Activated CD8-positive, alpha-beta memory T cell treated with anti-CD3 and anti-CD28 coated beads for 4 hours (primary cell): ENCODE measurements around the gene RAB4A.

Experiments used
- DNase-seq, 2 donors: peaks; one replicate each; pipeline ENCODE4 v3.0.0-alpha.2; 2020; ENCODE audit warnings: low read depth in 2 of 2

RAB4A gene

GRCh38 chr1:229270547-229271447 lies at the start of gene RAB4A:
RAB4A (plus strand) TSS chr1:229271111; CDS start chr1:229271340, 229 bp downstream.
- peak; percentile 60 for DNase-seq

GRCh38 chr1:229222081-229222480 lies 48.8 kb upstream of the RAB4A start:
- DNase-seq: no peak

- DNase-seq: no peak
Observed at GRCh38 chr1:229223498-229223897, 47.4 kb upstream of the RAB4A start.

- no peak for DNase-seq
Observed at GRCh38 chr1:229224308-229224707, 46.6 kb upstream of the RAB4A start.

- no peak for DNase-seq
Observed at GRCh38 chr1:229225331-229225782, 45.6 kb upstream of the RAB4A start.

- DNase-seq: no peak
Observed at GRCh38 chr1:229226796-229227195, 44.1 kb upstream of the RAB4A start.

- DNase-seq: peak; percentile 62 to 65
Observed at GRCh38 chr1:229227298-229227919, 43.5 kb upstream of the RAB4A start.

GRCh38 chr1:229228522-229228921 lies 42.4 kb upstream of the RAB4A start:
- DNase-seq: no peak

- no peak for DNase-seq
Observed at GRCh38 chr1:229229137-229229720, 41.7 kb upstream of the RAB4A start.

- DNase-seq: no peak
Observed at GRCh38 chr1:229229721-229230139, 41.2 kb upstream of the RAB4A start.

GRCh38 chr1:229230140-229230892 lies 40.6 kb upstream of the RAB4A start:
- DNase-seq: no peak

- DNase-seq: no peak
Observed at GRCh38 chr1:229230893-229231753, 39.8 kb upstream of the RAB4A start.

- DNase-seq: no peak
Observed at GRCh38 chr1:229231754-229232119, 39.2 kb upstream of the RAB4A start.

GRCh38 chr1:229234870-229235472 lies 35.9 kb upstream of the RAB4A start:
- DNase-seq: no peak

- no peak for DNase-seq
Observed at GRCh38 chr1:229237320-229237719, 33.6 kb upstream of the RAB4A start.

- no peak for DNase-seq
Observed at GRCh38 chr1:229238231-229238630, 32.7 kb upstream of the RAB4A start.

GRCh38 chr1:229238674-229239415 lies 32.1 kb upstream of the RAB4A start:
- DNase-seq: no peak

GRCh38 chr1:229240532-229240931 lies 30.4 kb upstream of the RAB4A start:
- no peak for DNase-seq

- no peak for DNase-seq
Observed at GRCh38 chr1:229241390-229241789, 29.5 kb upstream of the RAB4A start.

GRCh38 chr1:229243638-229244037 lies 27.3 kb upstream of the RAB4A start:
- no peak for DNase-seq
